H1 (cell line): ENCODE data around the gene RPTOR. TPM values are rescaled to one million over a fixed set of nuclear protein-coding genes. Genes with fewer than 3 reads are reported as not detected.

Experiments used
- CTCF ChIA-PET: fragments of 300-600 bp; sonication (Branson Sonifier 250); formaldehyde crosslinking; loops from one replicate; lab custom pipeline; 2021; ENCODE audit not compliant: partially characterized antibody; lab: Charles Lee
- POLR2A ChIA-PET: fragments of 300-600 bp; sonication (Branson Sonifier 250); formaldehyde crosslinking; loops from one replicate; lab custom pipeline; 2021; ENCODE audit warnings: inconsistent platforms; ENCODE audit not compliant: partially characterized antibody; lab: Charles Lee
- DNase-seq, 2 experiments: peaks; one replicate each; pipeline versions ENCODE4 v3.0.0 to v3.0.0-alpha.2; 2010 to 2022; ENCODE audit warnings: low spot score in 2 of 2, low read depth in 1 of 2, mixed read lengths in 1 of 2
- FAIRE-seq: peaks from 2 replicates; lab custom pipeline; 2011; peaks lifted over from hg19 to GRCh38; lab: Jason Lieb, UNC
- H2AFZ ChIP-seq: 2 replicates; pipeline ENCODE4 v1.8.1; 2012; ENCODE audit warnings: low read length, inconsistent platforms
- H2AK5ac ChIP-seq: 2 replicates; pipeline ENCODE4 v1.6.1; 2013; ENCODE audit warnings: low read depth, low read length
- H2BK120ac ChIP-seq: replicated peaks from 2 replicates; pipeline ENCODE3; 2013; ENCODE audit warnings: low read depth, low read length, inconsistent platforms
- H2BK12ac ChIP-seq: 2 replicates; pipeline ENCODE4 v1.6.1; 2013; ENCODE audit warnings: low read depth, low read length
- H2BK15ac ChIP-seq: 2 replicates; pipeline ENCODE4 v1.6.1; 2013; ENCODE audit warnings: low read length
- H2BK20ac ChIP-seq: 2 replicates; pipeline ENCODE4 v1.6.1; 2013; ENCODE audit warnings: low read length
- H2BK5ac ChIP-seq: 2 replicates; pipeline ENCODE4 v1.6.1; 2013; ENCODE audit warnings: low read depth, low read length
- H3K14ac ChIP-seq: 2 replicates; pipeline ENCODE4 v1.6.1; 2013; ENCODE audit warnings: inconsistent platforms; ENCODE audit not compliant: insufficient read length
- H3K18ac ChIP-seq: 2 replicates; pipeline ENCODE4 v1.6.1; 2013; ENCODE audit warnings: low read length; ENCODE audit errors: extremely low read depth
- H3K23ac ChIP-seq: 2 replicates; pipeline ENCODE4 v1.6.1; 2013; ENCODE audit warnings: inconsistent platforms; ENCODE audit not compliant: insufficient read length
- H3K23me2 ChIP-seq: 2 replicates; pipeline ENCODE4 v1.6.1; 2013; ENCODE audit warnings: low read depth, low read length
- H3K27ac ChIP-seq: 2 replicates; pipeline ENCODE4 v1.6.1; 2011; ENCODE audit warnings: low read depth, low read length, inconsistent platforms
- H3K27me3 ChIP-seq, 4 experiments: replicated peaks in 1 of 4; 1 replicate in 1 of 4; 2 replicates in 3 of 4; pipeline versions ENCODE4 v1.6.1 to v1.8.1; 2011 to 2013; ENCODE audit warnings: low read length in 3 of 4, mild to moderate bottlenecking in 3 of 4, inconsistent platforms in 2 of 4, mixed read lengths in 2 of 4, moderate library complexity in 1 of 4; ENCODE audit not compliant: control insufficient read depth in 3 of 4, insufficient read depth in 3 of 4; ENCODE audit errors: extremely low read depth in 1 of 4
- H3K36me3 ChIP-seq, 4 experiments: 2 replicates each; pipeline versions ENCODE4 v1.6.1 to v1.8.1; 2011 to 2013; ENCODE audit warnings: mild to moderate bottlenecking in 4 of 4, low read length in 3 of 4, moderate library complexity in 2 of 4, control low read depth in 1 of 4, inconsistent platforms in 1 of 4; ENCODE audit not compliant: insufficient read depth in 4 of 4, control insufficient read depth in 2 of 4
- H3K4ac ChIP-seq: replicated peaks from 2 replicates; pipeline ENCODE3; 2013; ENCODE audit warnings: low read length, low read depth, mixed read lengths, inconsistent platforms; ENCODE audit not compliant: insufficient read length
- H3K4me1 ChIP-seq, 4 experiments: replicated peaks in 1 of 4; 1 replicate in 1 of 4; 2 replicates in 3 of 4; pipeline versions ENCODE4 v1.6.1 to v1.8.1; 2011 to 2013; ENCODE audit warnings: low read length in 3 of 4, inconsistent platforms in 2 of 4, mixed read lengths in 1 of 4; ENCODE audit not compliant: insufficient read depth in 4 of 4, control insufficient read depth in 3 of 4
- H3K4me2 ChIP-seq, 2 experiments: 2 replicates each; pipeline versions ENCODE4 v1.6.1 to v1.8.1; 2011 to 2013; ENCODE audit warnings: low read depth in 2 of 2, low read length in 2 of 2, control low read depth in 1 of 2, inconsistent platforms in 1 of 2, mild to moderate bottlenecking in 1 of 2; ENCODE audit not compliant: insufficient read depth in 1 of 2
- H3K4me3 ChIP-seq, 4 experiments: fragments of 200-600, 300-600 bp in 1 of 4; sonication (generic), shearing (Covaris generic), sonication (Bioruptor Twin) in 1 of 4; 2 replicates each; pipeline versions ENCODE4 v1.5.1 to v1.8.1; 2011 to 2016; ENCODE audit warnings: low read length in 4 of 4, low read depth in 3 of 4, control low read depth in 2 of 4, inconsistent platforms in 2 of 4, mild to moderate bottlenecking in 2 of 4, mixed read lengths in 1 of 4, moderate library complexity in 1 of 4; ENCODE audit not compliant: insufficient read depth in 2 of 4; ENCODE audit errors: extremely low read depth in 1 of 4
- H3K56ac ChIP-seq: replicated peaks from 2 replicates; pipeline ENCODE3; 2013; ENCODE audit warnings: low read depth, mild to moderate bottlenecking, mixed read lengths, low read length, inconsistent platforms; ENCODE audit not compliant: insufficient read length
- H3K79me1 ChIP-seq: 2 replicates; pipeline ENCODE4 v1.6.1; 2013; ENCODE audit warnings: low read depth, low read length, control low read depth
- H3K79me2 ChIP-seq, 2 experiments: 2 replicates each; pipeline versions ENCODE4 v1.6.1 to v1.8.1; 2012 to 2013; ENCODE audit warnings: low read length in 2 of 2, mild to moderate bottlenecking in 2 of 2, inconsistent platforms in 1 of 2; ENCODE audit not compliant: insufficient read depth in 2 of 2, control insufficient read depth in 1 of 2
- H3K9ac ChIP-seq, 4 experiments: replicated peaks in 1 of 4; 1 replicate in 1 of 4; 2 replicates in 3 of 4; pipeline versions ENCODE4 v1.6.1 to v1.8.1; 2011 to 2013; ENCODE audit warnings: low read depth in 3 of 4, low read length in 3 of 4, control low read depth in 2 of 4, mild to moderate bottlenecking in 2 of 4, moderate library complexity in 2 of 4, inconsistent platforms in 1 of 4; ENCODE audit errors: extremely low read depth in 1 of 4
- H3K9me3 ChIP-seq, 2 experiments: 2 replicates each; pipeline versions ENCODE4 v1.6.1 to v1.8.1; 2012 to 2013; ENCODE audit warnings: mild to moderate bottlenecking in 2 of 2, moderate library complexity in 2 of 2, control low read depth in 1 of 2, inconsistent platforms in 1 of 2, low read depth in 1 of 2, low read length in 1 of 2, mixed read lengths in 1 of 2; ENCODE audit not compliant: insufficient read depth in 2 of 2
- H4K20me1 ChIP-seq, 2 experiments: replicated peaks in 1 of 2; 2 replicates each; pipeline versions ENCODE3 to v1.8.1; 2011 to 2013; ENCODE audit warnings: inconsistent platforms in 2 of 2, low read length in 2 of 2, mild to moderate bottlenecking in 1 of 2; ENCODE audit not compliant: insufficient read depth in 2 of 2, control insufficient read depth in 1 of 2
- H4K5ac ChIP-seq: 2 replicates; pipeline ENCODE4 v1.6.1; 2013; ENCODE audit warnings: low read length, low read depth, mixed read lengths, inconsistent platforms; ENCODE audit not compliant: insufficient read length
- H4K8ac ChIP-seq: 2 replicates; pipeline ENCODE4 v1.8.0; 2013; ENCODE audit warnings: mild to moderate bottlenecking, moderate library complexity, low read length, inconsistent platforms; ENCODE audit not compliant: insufficient read depth; ENCODE audit errors: extremely low read depth
- H4K91ac ChIP-seq: replicated peaks from 2 replicates; pipeline ENCODE3; 2013; ENCODE audit warnings: low read length, mixed read lengths, inconsistent platforms; ENCODE audit not compliant: insufficient read length
- ASH2L ChIP-seq: fragments of 200-600, 300-600 bp; sonication (generic); IDR thresholded peaks from one replicate; pipeline ENCODE4 v1.7.1; 2017; ENCODE audit warnings: low read length
- CBX8 ChIP-seq: fragments of 300-800, 300-1000 bp; sonication (generic); IDR thresholded peaks from 2 replicates; pipeline ENCODE4 v1.7.1; 2016; ENCODE audit warnings: low read depth, low read length, borderline replicate concordance
- CHD1 ChIP-seq: IDR thresholded peaks from 2 replicates; pipeline ENCODE4 v1.6.1; 2012; ENCODE audit warnings: low read depth, low read length, improper control_type of control experiment
- CREB1 ChIP-seq: IDR thresholded peaks from 2 replicates; pipeline ENCODE4 v1.6.1; 2012; ENCODE audit warnings: inconsistent platforms
- E2F6 ChIP-seq: IDR thresholded peaks from 2 replicates; pipeline ENCODE4 v1.6.1; 2012; ENCODE audit warnings: inconsistent platforms
- GABPA ChIP-seq: IDR thresholded peaks from 2 replicates; pipeline ENCODE4 v1.6.1; 2011; ENCODE audit warnings: mild to moderate bottlenecking, low read length, moderate library complexity, borderline replicate concordance; ENCODE audit not compliant: insufficient read depth
- GTF2F1 ChIP-seq: IDR thresholded peaks from 2 replicates; pipeline ENCODE4 v1.6.1; 2012; ENCODE audit warnings: low read depth, low read length, improper control_type of control experiment, borderline replicate concordance
- HDAC6 ChIP-seq: IDR thresholded peaks from one replicate; pipeline ENCODE4 v1.7.1; 2012; ENCODE audit warnings: low read depth, mild to moderate bottlenecking, inconsistent platforms, low read length, moderate library complexity
- JUN ChIP-seq: IDR thresholded peaks from 2 replicates; pipeline ENCODE4 v1.6.1; 2011; ENCODE audit warnings: low read depth, mild to moderate bottlenecking, improper control_type of control experiment, low read length
- NANOG ChIP-seq: IDR thresholded peaks from 2 replicates; pipeline ENCODE4 v1.6.1; 2011; ENCODE audit warnings: low read length, low read depth, mild to moderate bottlenecking, inconsistent platforms; ENCODE audit not compliant: insufficient read depth, poor library complexity, severe bottlenecking
- POU5F1 ChIP-seq: IDR thresholded peaks from 2 replicates; pipeline ENCODE4 v1.6.1; 2011; ENCODE audit warnings: low read depth, mild to moderate bottlenecking, low read length, moderate library complexity
- RXRA ChIP-seq: IDR thresholded peaks from 2 replicates; pipeline ENCODE4 v1.6.1; 2011; ENCODE audit warnings: low read depth, mild to moderate bottlenecking, low read length, moderate library complexity; ENCODE audit not compliant: insufficient read depth
- TBP ChIP-seq: IDR thresholded peaks from 2 replicates; pipeline ENCODE4 v1.6.1; 2011; ENCODE audit warnings: low read depth, low read length, improper control_type of control experiment
- YY1 ChIP-seq: IDR thresholded peaks from 2 replicates; pipeline ENCODE4 v1.6.1; 2011; ENCODE audit warnings: low read depth, mild to moderate bottlenecking, low read length
- WGBS, 2 experiments: shearing (Covaris generic) in 1 of 2; methylation state at CpG; one replicate each; pipeline versions ENCODE4 v1.1.6 to v1.1.7; 2013 to 2015; ENCODE audit warnings: low lambda C conversion rate in 2 of 2, mixed read lengths in 2 of 2, inconsistent platforms in 1 of 2, low coverage in 1 of 2, missing lambda C conversion rate in 1 of 2; ENCODE audit not compliant: insufficient replicate concordance in 2 of 2, insufficient coverage in 1 of 2, insufficient read length in 1 of 2; ENCODE audit errors: extremely low coverage in 1 of 2, missing lambda C conversion rate in 1 of 2; 5-methylcytosine and 5-hydroxymethylcytosine counted together
- polyA plus RNA-seq, 7 experiments: library from polyadenylated mRNA; depleted of rRNA in 3 of 7; stranded (reverse) in 5 of 7; unstranded in 2 of 7; fragments of >200 nt in 5 of 7; fragments of 200-250 nt in 2 of 7; gene quantifications; 1 replicate in 5 of 7; 2 replicates in 1 of 7; 4 replicates in 1 of 7; pipeline versions ENCODE4 v1.2.1 to v1.2.3, GENCODE V29; 2011 to 2013; ENCODE audit warnings: missing spikeins in 2 of 7, mixed read lengths in 2 of 7
- total RNA-seq: library from RNA; stranded (reverse); fragmentation: NEBNext Ultra II Directional; extraction: Animal tissue kit (Norgen Biotek cat#: 25700); gene quantifications from 2 replicates; pipeline ENCODE4 v1.2.1, GENCODE V29; 2021

Gene RPTOR
- total and polyA plus RNA-seq, 2 of the 8 experiments (the other 6 are each of a cell fraction or from before 2014, with no cell fraction given): 6.9 to 28.7 TPM

GRCh38 chr17:80671825-80672110 is 127.1 kb downstream of the RPTOR start:
- no peak overlapping the region for H2AFZ ChIP-seq
- H3K4ac ChIP-seq: no peak overlapping the region
- H3K4me3 ChIP-seq: no peak overlapping the region
- H3K79me1 ChIP-seq: peaks cover 3% of the 10 kb centered on the region; the same call in 1 of the 2 replicates
- H2BK15ac ChIP-seq: no peak overlapping the region
- no peak overlapping the region for H3K56ac ChIP-seq
- no peak overlapping the region for H3K9ac ChIP-seq
- no peaks in the 10 kb centered on the region for H3K23me2 ChIP-seq
- ChIA-PET CTCF (no interaction called here), POLR2A (no interaction called here)
- H3K36me3 ChIP-seq: no peaks in the 10 kb centered on the region
- no peak overlapping the region for H3K18ac ChIP-seq
- 0 out of 4 replicates have a peak, but pooled peaks cover 0 to 8% of the 10 kb centered on the region in 2 experiments for H3K79me2 ChIP-seq
- H3K9me3 ChIP-seq: no peaks in the 10 kb centered on the region
- WGBS, 2 experiments: 81% methylated on average over 5 of the region's 5 CpGs; no CpG with 5 or more reads in 1 of the 2 experiments
- TF ChIP-seq CHD1 (no peak), POU5F1 (no peak), GTF2F1 (no peak), ASH2L (no peak), TBP (no peak), NANOG (no peak), HDAC6 (no peak), CREB1 (no peak), CBX8 (no peak), YY1 (no peak), GABPA (no peak), RXRA (no peak), E2F6 (no peak), JUN (no peak)
- H2BK5ac ChIP-seq: no peak overlapping the region
- H3K4me1 ChIP-seq: no peaks in the 10 kb centered on the region
- H3K23ac ChIP-seq: no peak overlapping the region
- H2BK12ac ChIP-seq: no peak overlapping the region
- no peak for FAIRE-seq
- DNase-seq: no peak
- no peak overlapping the region for H4K5ac ChIP-seq
- H2AK5ac ChIP-seq: no peak overlapping the region
- no peak overlapping the region for H3K27ac ChIP-seq
- no peak overlapping the region for H3K14ac ChIP-seq
- H4K20me1 ChIP-seq: peaks cover 0 to 1% of the 10 kb centered on the region in 2 experiments
- H3K4me2 ChIP-seq: no peak overlapping the region
- no peak overlapping the region for H2BK20ac ChIP-seq
- H4K8ac ChIP-seq: no peak overlapping the region
- no peak overlapping the region for H2BK120ac ChIP-seq
- H3K27me3 ChIP-seq: no peaks in the 10 kb centered on the region
- H4K91ac ChIP-seq: no peak overlapping the region
